Smooth muscle cell (in vitro differentiated cells): ENCODE data around the gene DCPS. TPM values are rescaled to one million over a fixed set of nuclear protein-coding genes. Genes with fewer than 3 reads are reported as not detected.
A peak's percentile ranks its signal among the peaks of the same experiment; 100 is the strongest.

Experiments used
- DNase-seq: peaks from one replicate; lab custom pipeline; 2025; ENCODE audit not compliant: unreplicated experiment; lab: John Stamatoyannopoulos, UW
- H2AFZ ChIP-seq: fragments of 200-600 bp; sonication (generic); 2 replicates; pipeline ENCODE4 v1.6.0; 2016; ENCODE audit warnings: antibody characterized with exemption, low read depth, mild to moderate bottlenecking
- H3F3A ChIP-seq: fragments of 200-600 bp; sonication (generic); 2 replicates; pipeline ENCODE4 v1.6.0; 2017; ENCODE audit warnings: antibody characterized with exemption, low read depth
- H3K27ac ChIP-seq: fragments of 200-600 bp; sonication (generic); 2 replicates; pipeline ENCODE4 v1.5.1; 2016; ENCODE audit warnings: low read depth, mild to moderate bottlenecking
- H3K27me3 ChIP-seq: fragments of 200-600 bp; sonication (generic); 2 replicates; pipeline ENCODE4 v1.6.1; 2016; ENCODE audit warnings: low read depth, mild to moderate bottlenecking
- H3K36me3 ChIP-seq: fragments of 200-600 bp; sonication (generic); 2 replicates; pipeline ENCODE4 v1.5.1; 2016; ENCODE audit warnings: low read depth
- H3K4me1 ChIP-seq: fragments of 200-600 bp; sonication (generic); 2 replicates; pipeline ENCODE4 v1.5.1; 2016; ENCODE audit warnings: low read depth
- H3K4me2 ChIP-seq: fragments of 200-600 bp; sonication (generic); 2 replicates; pipeline ENCODE4 v1.6.0; 2016; ENCODE audit warnings: mild to moderate bottlenecking
- H3K4me3 ChIP-seq: fragments of 200-600 bp; sonication (generic); 2 replicates; pipeline ENCODE4 v1.5.1; 2016; ENCODE audit warnings: mild to moderate bottlenecking
- H3K79me2 ChIP-seq: fragments of 200-600 bp; sonication (generic); 2 replicates; pipeline ENCODE4 v1.6.0; 2016; ENCODE audit warnings: low read depth, mild to moderate bottlenecking
- H3K9ac ChIP-seq: fragments of 200-600 bp; sonication (generic); 2 replicates; pipeline ENCODE4 v1.6.0; 2016; ENCODE audit warnings: low read depth
- H3K9me3 ChIP-seq: fragments of 200-600 bp; sonication (generic); replicated peaks from 2 replicates; pipeline ENCODE4 v1.5.1; 2016; ENCODE audit warnings: low read depth
- H4K20me1 ChIP-seq: fragments of 200-600 bp; sonication (generic); 2 replicates; pipeline ENCODE4 v1.6.0; 2016; ENCODE audit warnings: low read depth
- CTCF ChIP-seq: fragments of 200-600 bp; sonication (generic); IDR thresholded peaks from 2 replicates; pipeline ENCODE4 v1.5.1; 2017; ENCODE audit warnings: borderline replicate concordance, mild to moderate bottlenecking, antibody characterized with exemption; ENCODE audit not compliant: insufficient read depth, poor library complexity, severe bottlenecking
- WGBS: methylation state at CpG from one replicate; pipeline ENCODE4 v1.1.7; 2016; ENCODE audit warnings: low lambda C conversion rate; 5-methylcytosine and 5-hydroxymethylcytosine counted together
- polyA plus RNA-seq: library from polyadenylated mRNA; unstranded; fragments of >200 nt; fragmentation: Nextera tagmentation; extraction: Ambion mirVana; gene quantifications from 2 replicates; pipeline ENCODE4 v1.2.1, GENCODE V29; 2016
- total RNA-seq: library from RNA; depleted of rRNA; stranded (reverse); fragments of >200 nt; gene quantifications from 2 replicates; pipeline ENCODE4 v1.2.3, GENCODE V29; 2014

DCPS gene
- total and polyA plus RNA-seq, 2 experiments from 2014 or later, result 19.0 to 25.4 TPM

GRCh38 chr11:126304457-126305075 is 706 bp downstream of the DCPS start:
- peaks cover 14% of the 10 kb centered on the region for H3K4me1 ChIP-seq
- H3K27ac ChIP-seq, result peak overlapping the region; percentile 64
- H3K9me3 ChIP-seq, result no peaks in the 10 kb centered on the region
- H3K27me3 ChIP-seq, result no peaks in the 10 kb centered on the region
- no peaks in the 10 kb centered on the region for H4K20me1 ChIP-seq
- no peak for TF ChIP-seq CTCF
- H3K79me2 ChIP-seq, result peaks cover 3% of the 10 kb centered on the region
- H3K4me3 ChIP-seq, result peak overlapping the region; percentile 61
- WGBS, result 65% methylated on average over 12 of the region's 12 CpGs
- H3K4me2 ChIP-seq, result peak overlapping the region; percentile 85
- H3K36me3 ChIP-seq, result no peaks in the 10 kb centered on the region
- peaks cover 7% of the 10 kb centered on the region for H3F3A ChIP-seq
- no peak for DNase-seq
- H2AFZ ChIP-seq, result peak overlapping the region; percentile 87
- H3K9ac ChIP-seq, result no peak overlapping the region

- 88% methylated on average over 4 of the region's 4 CpGs for WGBS
- TF ChIP-seq CTCF, result no peak
These were observed 1.8 kb downstream of the DCPS start for GRCh38 chr11:126305699-126306098.

GRCh38 chr11:126307706-126308105 is 3.8 kb downstream of the DCPS start:
- WGBS, result 21% methylated on average over 5 of the region's 5 CpGs
- no peak overlapping the region for H3K9ac ChIP-seq

More at GRCh38 chr11:126305699-126306098, 1.8 kb downstream of the DCPS start:
- H3K36me3 ChIP-seq, result no peaks in the 10 kb centered on the region
- H3K79me2 ChIP-seq, result peaks cover 3% of the 10 kb centered on the region
- no peak overlapping the region for H2AFZ ChIP-seq
- no peak for DNase-seq
- H3K9me3 ChIP-seq, result no peaks in the 10 kb centered on the region
- no peaks in the 10 kb centered on the region for H4K20me1 ChIP-seq
- no peaks in the 10 kb centered on the region for H3K27me3 ChIP-seq
- H3F3A ChIP-seq, result peaks cover 7% of the 10 kb centered on the region
- H3K27ac ChIP-seq, result no peak overlapping the region
- peaks cover 15% of the 10 kb centered on the region for H3K4me1 ChIP-seq
- no peak overlapping the region for H3K4me3 ChIP-seq
- H3K4me2 ChIP-seq, result no peak overlapping the region
- H3K9ac ChIP-seq, result no peak overlapping the region

More at GRCh38 chr11:126307706-126308105, 3.8 kb downstream of the DCPS start:
- Histone ChIP-seq H3K36me3 (no peaks in the 10 kb centered on the region), H2AFZ (no peak overlapping the region), H3K9me3 (no peaks in the 10 kb centered on the region), H3K27me3 (no peaks in the 10 kb centered on the region), H3F3A (peaks cover 13% of the 10 kb centered on the region), H3K27ac (peak overlapping the region; percentile 45), H3K4me1 (peaks cover 18% of the 10 kb centered on the region), H3K79me2 (peaks cover 3% of the 10 kb centered on the region), H4K20me1 (no peaks in the 10 kb centered on the region), H3K4me3 (no peak overlapping the region), H3K4me2 (peak overlapping the region; percentile 35)
- no peak for DNase-seq
- TF ChIP-seq CTCF, result peak; percentile 48
